GM18520 (cell line): Measurements from ENCODE around the gene CBX7.

Experiments used
- ATAC-seq: cut with Tn5 transposase; IDR thresholded peaks from one replicate; pipeline ENCODE4 v1.9.1; 2021; ENCODE audit not compliant: unreplicated experiment

CBX7 gene

GRCh38 chr22:39148026-39148726, 4.3 kb downstream of the CBX7 start:
- no peak for ATAC-seq

DNA sequence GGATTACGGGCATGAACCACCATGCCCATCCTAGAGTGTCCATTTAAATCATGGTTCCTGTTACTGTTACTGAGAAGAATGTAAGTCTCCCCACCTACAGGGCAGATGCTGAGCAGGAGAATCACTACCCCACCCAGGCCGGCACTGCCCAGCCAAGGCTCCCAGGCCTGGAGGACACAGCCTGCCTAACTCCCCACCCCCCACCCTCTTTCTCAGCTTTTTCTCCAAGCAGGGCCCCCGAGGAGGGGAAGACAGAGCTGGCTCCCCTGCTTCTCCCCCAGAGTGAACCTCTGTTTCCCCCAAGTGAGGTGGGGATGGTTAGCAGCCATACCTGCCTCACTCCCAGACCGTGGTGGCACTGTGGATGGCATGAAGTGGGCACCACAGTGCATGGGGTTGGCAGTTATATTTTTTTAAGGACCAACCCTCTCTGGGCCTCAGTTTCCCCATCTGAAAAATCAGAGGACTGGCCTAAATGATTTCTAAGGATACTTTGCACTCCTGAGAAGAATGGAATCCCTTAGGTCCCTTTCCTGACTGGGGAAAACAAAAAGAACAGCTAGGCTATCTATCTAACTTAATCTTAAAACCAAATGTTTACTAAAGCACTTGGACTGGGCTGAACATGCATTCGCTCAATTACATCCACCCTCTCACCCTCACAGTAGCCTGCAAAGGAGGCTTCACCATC, 5.0 kb downstream of the CBX7 start:
- ATAC-seq, result no peak

- ATAC-seq, result no peak
These were observed 6.0 kb downstream of the CBX7 start for GRCh38 chr22:39146256-39147101.

GRCh38 chr22:39144101-39144767, 8.2 kb downstream of the CBX7 start:
- ATAC-seq, result no peak

DNA sequence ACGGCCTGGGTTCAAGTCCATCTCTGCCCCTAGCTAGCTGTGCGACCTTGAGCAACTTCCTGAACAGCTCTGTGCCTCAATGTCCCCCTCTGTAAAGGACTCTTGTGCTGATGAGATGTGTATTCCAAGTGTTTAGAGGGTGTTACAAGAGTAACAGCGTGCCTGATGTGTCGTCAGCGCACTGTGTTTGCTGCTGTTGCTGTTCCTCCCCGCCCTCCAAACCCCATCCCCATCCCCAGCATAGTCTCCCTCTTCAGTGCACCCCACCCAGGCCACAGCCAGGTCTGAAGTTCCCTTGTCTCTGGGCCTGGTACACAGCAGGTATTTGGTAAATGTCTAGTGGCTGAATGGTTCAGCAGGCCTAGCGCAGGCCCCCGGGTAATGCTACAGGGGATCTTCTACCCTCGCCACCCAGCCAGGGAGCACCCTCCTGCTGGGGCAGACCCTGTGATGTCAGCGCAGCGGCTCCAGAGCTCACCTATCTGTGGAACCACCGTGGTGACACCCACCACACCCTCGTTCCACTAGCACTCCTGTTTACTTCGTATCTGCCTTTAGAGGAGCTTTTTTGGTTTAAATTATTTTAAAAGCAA, 10.3 kb downstream of the CBX7 start:
- ATAC-seq, result no peak

DNA sequence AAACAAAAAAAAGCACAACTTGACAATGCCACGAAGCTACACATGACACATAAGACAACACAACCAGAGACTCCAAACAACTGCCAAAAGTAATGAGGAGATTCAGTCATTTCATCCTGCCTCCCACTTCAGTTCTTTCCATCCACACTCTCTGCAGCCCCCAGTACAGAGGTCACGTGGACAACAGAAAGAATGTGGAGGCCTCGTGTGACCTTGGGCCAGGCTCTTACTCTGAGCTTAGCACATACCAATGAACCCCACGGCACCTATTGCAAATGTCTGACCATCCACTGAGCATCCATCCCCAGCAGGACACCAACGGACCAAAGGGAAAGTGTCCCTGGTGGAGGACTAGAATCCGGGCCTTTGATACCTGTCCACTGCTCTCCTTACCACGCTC, 12.5 kb downstream of the CBX7 start:
- ATAC-seq, result no peak

- ATAC-seq, result no peak
These were observed 14.0 kb downstream of the CBX7 start for GRCh38 chr22:39138357-39138997.

DNA sequence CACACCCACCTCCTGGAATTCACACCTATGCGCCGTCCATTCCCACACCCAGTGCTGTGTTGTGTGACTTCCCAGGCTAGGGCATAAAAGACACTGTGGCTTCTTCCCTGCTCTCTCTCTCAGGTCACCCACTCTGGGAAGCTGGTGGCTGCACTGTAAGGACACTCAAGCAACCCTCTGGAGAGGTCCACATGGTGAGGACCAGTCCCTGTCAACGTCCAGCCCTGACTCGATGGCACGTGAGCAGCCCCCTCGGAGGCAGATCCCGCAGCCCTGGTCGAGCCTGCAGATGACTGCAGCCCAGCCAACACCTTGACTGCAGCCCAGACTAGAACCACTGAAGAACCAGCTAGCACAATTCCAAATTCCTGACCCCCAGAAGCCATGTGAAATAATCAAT, 16.2 kb downstream of the CBX7 start:
- no peak for ATAC-seq

DNA sequence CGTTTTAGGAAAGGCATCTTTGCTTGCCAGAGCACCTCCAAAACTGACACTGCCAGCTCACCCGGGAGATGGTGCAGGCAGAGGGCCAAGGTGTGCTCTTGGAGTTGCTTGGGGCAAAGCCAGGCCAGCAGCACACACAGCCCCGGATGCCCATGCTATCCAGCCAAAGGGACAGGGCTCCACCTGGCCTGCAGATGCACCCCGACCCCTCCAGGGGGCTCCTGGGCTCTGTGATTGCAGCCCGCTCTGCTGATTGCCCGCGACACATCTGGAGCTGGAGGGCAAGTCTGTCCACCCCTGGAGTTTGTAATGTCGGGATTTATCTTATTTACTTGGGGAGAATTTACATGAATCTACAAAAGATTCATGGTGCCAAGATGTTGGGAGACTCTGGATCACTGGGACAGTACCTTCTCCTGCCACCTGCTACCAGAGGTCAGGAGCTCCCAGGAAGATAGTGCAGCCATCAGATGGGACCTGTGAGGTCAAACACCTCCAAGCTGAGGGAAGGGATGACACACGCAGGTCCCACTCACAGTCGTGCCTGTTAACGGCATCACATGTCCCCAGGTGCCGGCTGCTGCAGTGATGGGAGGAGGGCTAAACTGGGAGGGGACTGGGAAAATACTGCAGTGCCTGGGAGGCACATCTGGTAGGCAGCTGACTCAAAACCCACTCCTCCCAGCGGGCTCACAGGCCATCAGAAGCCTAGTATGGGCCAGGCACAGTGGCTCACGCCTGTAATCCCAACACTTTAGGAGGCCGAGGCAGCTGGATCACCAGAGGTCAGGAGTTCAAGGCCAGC, 17.2 kb downstream of the CBX7 start:
- no peak for ATAC-seq

- ATAC-seq, result no peak
These were observed 18.0 kb downstream of the CBX7 start for GRCh38 chr22:39134366-39135091.

- no peak for ATAC-seq
These were observed 18.6 kb downstream of the CBX7 start for GRCh38 chr22:39133871-39134270.

DNA sequence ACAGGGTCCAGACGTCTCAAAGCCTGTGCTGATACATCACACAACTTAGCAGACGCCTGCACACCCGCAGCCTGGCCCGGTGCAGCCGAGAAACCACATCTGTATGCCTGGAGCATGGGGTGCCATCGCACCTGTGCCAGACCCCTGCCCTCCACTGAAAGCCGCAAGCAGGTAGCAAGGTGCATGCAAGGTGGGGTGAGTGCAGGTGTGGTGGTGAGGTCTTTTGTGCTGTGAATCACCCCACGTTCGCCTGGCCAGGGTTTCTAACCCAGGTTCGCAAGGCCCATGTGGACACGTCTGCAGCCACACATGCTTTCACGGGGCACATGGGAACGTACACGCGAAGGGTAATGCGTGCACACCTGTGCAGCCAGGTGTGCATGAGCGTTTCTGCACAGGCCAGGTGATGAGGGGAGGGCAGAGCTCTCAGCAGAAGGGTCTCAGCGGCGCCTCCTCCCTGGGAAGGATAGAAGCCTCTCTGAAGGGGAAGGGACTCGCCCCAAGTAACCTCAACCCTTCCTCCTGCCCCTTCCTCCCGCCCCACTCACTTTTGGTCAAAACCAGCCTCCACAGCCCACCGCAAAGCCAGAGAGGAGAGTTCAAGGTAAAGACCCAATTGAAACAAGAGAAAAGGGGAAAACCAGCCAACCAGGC, 19.5 kb downstream of the CBX7 start:
- ATAC-seq, result no peak

DNA sequence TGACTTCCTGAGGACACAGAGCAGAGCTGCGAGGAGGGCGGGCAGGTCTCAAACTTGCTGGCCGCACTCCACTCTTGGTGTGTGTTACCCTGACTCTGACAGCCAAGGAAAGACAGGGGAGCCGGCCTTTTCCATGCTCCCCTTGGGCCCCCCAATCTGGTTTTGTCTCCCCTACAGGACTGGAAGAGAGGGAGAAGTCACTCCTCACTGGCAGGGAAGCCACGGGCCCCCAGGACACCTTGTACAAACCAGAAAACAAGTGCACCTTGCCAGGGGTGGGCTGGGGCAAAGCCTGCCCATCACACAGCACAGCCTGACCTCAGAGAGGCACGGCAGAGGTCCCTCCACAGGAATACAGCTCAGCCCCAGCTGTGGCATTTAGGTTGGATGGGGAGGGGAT, 20.2 kb downstream of the CBX7 start:
- ATAC-seq, result no peak

DNA sequence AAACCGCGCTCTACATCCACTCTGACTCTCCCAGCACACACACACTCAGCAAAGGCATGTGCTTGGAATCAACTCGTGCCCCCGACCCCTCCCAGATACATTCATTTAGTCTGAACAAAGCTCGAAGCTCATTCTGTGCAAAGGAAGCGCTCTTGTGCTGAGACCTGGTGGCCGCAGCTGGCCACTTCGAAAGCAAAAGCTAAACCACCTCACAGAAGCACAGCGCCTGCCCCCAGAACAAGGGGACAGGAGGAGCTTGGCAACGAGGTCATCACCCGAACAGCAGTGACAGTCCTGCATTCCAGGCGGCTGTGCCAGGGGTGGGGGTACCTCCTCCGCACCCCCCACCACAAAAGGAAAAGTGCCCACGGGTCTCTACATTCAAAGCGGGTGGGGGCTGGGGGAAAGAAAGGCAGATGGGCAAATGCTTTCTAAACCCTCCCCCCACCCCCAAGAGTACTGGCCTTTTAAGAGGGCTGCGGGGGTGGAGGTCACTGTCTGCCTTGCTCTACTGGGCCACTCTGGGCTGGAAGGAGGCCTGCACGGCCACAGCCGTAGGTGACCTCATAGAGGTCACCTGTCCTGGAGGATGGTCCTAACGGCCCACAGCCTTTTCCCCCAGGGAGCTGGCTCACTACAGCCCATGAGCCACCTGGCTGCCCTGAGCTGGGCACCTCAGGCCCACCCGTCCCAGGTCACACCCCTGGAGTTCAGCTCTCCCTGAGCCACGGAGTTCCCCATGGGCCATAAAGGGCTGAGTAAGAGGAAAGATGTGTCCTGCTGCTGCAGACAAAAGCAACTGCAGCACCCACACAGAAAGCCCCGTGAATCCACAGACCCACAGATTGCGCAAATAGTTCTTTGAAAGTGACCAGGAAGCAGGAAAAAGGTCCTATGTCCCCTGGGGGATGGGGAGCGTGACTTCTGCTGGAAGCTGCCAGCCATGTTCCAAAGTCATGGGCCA, 21.3 kb downstream of the CBX7 start:
- no peak for ATAC-seq

DNA sequence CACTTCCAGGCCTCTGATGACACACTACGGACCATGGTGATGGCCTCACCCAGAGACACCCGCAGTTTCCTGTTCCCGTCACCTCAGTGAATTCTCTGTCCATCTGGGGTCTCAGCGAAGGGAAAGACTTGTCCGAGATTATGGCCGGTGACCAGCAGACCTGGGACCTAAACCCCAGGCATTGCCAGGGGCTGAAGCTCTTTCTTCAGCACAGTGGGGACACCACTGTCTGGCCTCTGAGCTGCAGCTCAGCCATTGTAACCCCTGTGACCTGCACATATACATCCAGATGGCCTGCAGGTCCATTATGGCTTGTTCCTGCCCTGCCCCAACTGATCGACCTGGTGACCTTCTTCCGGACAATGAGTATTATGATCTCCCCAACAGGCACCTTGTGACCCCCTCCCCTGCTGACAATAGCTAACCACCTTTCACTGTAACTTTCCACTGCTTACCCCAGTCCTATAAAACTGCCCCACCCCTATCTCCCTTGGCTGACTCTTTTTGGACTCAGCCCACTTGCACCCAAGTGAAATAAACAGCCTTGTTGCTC, 22.3 kb downstream of the CBX7 start:
- ATAC-seq, result no peak

GRCh38 chr22:39129746-39130145, 22.7 kb downstream of the CBX7 start:
- no peak for ATAC-seq

GRCh38 chr22:39129081-39129480, 23.4 kb downstream of the CBX7 start:
- no peak for ATAC-seq
